HG02678 (cell line): Measurements from ENCODE around the gene CDH6.

ENCODE experiments used
- ATAC-seq: cut with Tn5 transposase; IDR thresholded peaks from one replicate; pipeline ENCODE4 v1.9.1; 2021; ENCODE audit warnings: mild to moderate bottlenecking, moderate library complexity; ENCODE audit not compliant: unreplicated experiment

CDH6 gene

DNA sequence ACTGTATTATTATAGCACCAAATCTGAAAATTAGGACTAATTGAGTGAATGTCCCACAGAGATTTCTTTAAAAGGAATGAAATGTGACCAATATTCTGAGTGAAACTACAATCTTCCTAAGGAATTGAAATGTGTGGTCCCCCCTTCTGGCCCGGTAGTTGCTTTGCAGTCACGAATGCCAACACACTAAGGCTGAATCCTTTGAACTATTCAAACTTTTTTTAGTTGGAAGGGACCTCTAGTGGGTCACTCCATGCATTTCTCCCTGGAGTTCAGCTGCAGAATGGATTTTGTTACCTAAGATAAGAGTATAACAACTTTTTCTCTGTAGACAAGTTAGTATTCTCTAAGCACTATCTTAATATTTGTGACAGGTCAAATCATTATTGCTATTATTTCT lies 2.8 kb downstream of the CDH6 start:
- ATAC-seq, result no peak

DNA sequence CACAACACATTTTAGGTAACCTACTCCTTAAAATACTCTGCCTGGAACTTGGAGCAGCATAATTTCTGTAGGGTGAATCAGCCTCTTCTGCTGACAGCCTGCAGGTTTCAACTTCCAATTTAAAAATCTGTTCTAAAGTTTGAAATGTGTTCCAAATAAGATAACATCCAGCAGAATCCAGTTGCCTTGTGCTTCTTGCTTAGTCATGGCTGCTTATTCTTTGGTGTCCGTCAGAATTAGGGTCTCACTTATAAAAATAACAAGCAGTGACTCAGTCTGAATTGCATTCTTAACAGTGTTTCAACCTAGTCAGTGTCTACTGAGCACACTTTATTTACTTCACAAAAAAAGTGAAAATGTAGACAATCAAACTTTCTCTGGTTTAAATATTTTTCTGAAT lies 3.7 kb downstream of the CDH6 start:
- no peak for ATAC-seq

DNA sequence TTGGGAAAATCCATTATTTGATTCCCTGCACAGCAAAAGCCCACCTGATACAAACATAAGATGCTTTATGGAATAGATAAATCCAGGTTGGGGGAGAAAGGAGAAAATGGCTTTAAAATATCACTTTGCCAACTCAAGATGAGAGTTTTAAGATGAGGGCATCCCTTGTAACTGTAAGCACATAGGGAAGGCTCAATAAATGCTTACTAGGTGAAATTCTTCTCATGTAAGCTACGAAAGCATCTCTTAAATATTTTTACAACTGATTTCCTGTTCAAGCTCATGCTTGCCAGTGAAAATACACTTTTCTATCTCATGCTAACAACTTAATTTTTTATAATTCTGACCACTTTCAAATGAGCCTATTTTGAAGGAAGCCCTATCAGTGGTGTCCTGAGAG lies 11.5 kb downstream of the CDH6 start:
- no peak for ATAC-seq

DNA sequence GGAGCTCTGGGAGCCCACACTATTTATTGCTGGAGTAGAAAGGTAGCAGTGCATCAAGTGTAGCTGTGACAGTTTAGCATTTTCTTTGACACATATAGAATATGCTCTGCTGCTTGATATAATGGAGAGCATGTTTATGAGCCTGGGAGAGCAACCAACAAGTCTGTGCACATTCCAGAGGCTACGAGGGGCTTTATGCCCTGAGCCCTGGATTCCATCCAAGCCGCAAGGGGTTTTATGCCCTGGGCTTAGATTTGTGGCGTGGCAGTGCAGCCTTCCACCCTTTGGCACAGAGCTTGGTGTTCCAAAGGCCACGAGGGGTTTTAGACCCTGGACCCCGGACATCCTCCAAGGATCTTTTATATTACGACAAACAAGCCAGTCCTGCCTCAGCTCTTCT lies 14.6 kb downstream of the CDH6 start:
- no peak for ATAC-seq

DNA sequence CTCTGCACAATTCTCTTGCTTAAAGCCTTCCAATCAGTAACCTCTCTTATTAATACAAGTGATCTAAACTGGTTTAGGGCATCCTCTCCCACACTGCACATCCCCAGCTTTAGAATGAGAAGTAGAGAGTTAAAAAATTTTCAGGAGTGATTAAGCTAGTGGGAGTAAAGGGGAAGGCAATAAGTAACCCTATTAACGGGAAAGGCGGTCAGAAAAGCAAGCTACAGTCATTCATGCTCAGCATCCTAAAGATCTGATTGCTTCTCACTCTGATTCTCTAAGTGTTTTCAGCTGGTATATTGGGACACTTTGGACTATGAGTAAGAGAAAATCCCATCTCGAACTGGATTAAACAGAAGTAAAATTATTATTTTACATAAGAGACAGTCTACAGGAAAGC lies 15.8 kb downstream of the CDH6 start:
- ATAC-seq, result no peak

DNA sequence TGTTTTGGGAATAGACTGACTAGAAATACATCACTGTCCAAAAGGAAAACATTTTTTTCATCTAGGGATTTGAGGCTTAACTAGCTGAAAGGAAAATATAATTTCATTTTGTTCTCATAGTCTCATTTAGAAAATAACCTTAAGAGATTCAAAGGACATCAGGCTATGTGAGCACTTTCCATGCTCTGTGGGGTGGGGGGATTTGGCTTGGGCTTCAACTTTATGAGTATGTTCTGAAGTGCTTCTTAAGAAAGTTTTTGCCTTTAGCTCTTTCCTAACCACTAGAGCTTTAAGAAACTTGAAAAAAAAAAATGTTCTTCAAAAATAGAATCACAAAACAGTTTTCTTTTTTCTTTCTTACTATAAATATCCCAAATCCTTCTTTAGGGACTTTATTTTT lies 17.6 kb downstream of the CDH6 start:
- ATAC-seq, result no peak

DNA sequence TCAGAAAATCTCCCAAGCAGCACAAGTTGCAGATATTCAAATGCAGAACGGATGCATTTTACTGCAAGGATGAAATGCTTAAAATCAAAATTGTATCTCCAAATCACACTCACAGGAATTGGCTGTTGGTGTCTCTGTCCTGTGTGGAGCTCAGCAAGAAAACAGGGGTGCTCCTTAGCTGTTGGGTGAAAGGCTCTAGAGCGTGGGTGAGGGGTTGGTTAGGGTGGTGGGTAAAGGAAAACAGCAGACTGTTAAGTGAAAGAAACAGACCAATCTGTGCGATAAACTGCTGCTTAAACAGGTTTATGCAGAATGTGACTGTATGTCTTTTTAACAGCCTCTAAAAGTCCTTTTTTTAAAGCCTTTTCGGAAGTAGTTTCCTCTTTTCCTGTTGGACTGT lies 19.8 kb downstream of the CDH6 start:
- ATAC-seq, result no peak

DNA sequence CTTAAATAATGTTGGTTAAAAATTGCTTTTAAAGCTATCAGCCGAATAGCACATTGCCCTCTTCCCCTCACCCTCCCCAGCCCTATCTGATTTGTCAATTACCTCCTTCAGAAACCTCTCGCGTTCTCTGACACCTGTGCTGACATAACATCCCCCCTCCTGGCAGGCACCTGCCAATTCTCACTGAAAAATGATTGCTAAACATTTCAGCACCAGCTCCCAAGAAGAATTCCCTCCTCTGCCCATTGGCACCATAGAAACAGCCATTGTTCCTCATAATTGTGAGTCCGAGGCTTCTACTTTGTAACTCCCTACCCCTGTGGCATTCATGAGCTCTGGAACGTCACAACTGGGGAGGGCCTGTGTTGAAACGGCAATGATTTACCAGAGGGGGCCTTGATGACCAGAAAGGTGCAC lies 20.2 kb downstream of the CDH6 start:
- ATAC-seq, result no peak

DNA sequence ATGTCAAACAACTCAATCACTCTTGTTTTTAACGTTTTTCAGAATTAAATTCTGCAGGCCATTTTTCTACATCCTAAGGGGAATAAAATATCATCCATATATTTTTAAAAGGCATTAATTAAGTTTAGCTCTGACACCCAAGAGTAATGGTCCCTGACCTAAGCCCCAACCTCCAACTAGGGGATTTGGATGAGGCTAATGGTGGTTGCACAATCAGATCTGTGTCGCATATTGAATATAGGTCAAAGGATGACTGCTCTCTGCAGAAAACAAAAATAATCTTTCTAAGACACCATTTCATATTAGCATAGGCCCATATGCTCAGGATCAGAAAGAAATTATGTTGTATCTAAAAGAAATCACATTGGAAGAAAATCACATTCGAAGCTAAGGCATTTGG lies 20.7 kb downstream of the CDH6 start:
- no peak for ATAC-seq

DNA sequence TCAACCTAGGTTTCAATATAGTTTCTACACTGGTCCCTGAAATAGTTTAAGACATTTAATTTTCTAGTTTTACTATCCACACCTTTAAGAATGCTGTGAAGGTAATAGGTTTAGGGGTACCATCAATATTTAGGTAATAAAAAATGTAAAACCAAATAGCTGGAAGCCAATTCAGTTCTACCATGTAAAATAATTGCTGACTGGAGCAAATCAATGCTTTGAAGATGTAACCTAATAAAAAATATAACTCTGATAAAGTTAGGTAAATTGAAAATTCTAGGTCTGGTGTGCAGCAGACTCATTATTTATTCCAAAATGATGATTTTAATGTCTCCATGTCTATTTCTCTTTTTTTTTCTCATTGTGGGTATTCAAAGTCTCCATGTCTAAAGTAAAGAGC lies 21.8 kb downstream of the CDH6 start:
- ATAC-seq, result no peak

DNA sequence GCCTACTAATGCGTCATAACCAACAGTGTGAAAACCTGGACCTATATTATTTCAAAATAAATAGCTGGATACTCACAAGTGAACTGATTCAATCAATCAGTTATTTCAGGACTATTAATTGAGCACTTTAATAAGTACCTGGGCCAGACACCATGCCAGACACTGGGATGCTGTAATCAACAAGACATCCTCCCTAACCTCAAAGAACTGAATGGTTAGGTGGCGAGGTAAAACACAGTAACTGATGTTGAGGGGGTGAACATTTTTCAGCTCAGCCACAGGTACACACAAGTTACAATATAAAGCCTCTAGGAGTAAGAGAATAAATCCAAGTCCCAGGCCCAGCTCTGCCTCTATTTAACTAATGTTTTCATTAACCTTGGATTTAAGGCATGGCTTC lies 24.0 kb downstream of the CDH6 start:
- ATAC-seq, result no peak

DNA sequence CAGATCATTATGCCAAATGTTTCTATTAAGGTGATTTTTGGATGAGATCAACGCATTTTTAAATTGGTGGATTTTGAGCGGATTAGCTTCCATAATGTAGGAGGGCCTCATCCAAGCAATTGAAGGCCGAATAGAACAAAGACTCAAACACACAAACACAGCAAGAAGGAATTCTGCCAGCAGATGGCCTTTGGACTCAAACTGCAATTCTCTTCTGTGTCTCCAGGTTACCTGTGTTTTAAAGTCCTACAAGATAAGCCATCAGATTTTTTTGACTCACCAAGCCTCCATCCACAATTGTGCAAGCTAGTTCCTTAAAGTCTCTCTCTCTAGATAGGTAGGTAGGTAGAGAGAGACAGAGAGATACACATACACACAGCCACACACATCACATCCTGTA lies 25.5 kb downstream of the CDH6 start:
- ATAC-seq, result no peak

DNA sequence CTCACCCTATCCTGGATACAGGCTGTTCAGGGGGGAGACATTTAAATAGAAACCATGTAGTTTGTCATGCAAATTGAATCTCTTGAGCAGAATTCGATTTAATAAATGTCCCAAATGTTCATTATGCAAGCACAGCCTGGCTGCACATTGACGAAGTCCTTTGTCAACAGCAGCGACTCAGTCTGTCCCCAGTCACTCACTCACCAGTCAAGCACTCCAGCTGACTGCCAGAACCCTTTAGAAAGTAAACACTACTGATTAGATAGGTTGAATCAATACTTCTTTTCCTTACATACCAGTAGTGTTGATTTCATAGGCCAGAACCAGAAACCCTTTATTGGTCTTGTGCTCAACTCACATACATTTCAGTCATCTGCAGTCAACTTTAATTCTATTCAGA lies 27.5 kb downstream of the CDH6 start:
- no peak for ATAC-seq

DNA sequence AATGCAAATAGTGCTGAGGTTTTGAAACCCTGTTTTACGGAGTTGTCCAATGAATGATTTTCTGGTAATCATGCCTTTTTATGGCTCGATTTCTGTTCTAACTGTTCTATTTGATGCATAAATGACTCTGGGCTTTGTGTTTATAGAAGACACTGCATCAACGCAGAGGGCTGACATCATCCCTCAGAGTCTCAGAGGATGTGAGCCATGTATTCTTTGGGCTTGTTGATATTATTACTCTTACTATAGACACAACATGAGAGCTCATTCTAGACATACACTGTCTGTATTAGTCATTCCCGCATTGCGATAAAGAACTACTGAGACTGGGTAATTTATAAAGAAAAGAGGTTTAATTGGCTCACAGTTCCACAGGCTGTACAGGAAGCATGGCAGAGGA lies 31.6 kb downstream of the CDH6 start:
- ATAC-seq, result no peak

DNA sequence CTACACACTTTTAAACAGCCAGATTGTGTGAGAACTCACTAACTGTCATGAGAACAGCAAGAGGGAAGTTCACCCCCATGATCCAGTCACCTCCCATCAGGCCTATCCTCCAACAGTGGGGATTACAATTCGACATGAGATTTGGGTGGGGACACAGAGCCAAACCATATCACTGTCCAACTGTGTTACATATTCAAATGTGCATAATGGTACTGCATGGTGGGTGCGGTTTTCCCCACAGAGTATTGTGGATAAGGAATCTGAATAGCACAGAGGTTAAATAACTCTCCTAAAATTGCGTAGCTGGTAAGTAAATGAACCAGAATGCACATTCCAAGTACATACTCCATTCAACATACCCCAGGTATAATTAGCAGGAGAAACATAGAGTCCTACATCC lies 32.1 kb downstream of the CDH6 start:
- no peak for ATAC-seq

DNA sequence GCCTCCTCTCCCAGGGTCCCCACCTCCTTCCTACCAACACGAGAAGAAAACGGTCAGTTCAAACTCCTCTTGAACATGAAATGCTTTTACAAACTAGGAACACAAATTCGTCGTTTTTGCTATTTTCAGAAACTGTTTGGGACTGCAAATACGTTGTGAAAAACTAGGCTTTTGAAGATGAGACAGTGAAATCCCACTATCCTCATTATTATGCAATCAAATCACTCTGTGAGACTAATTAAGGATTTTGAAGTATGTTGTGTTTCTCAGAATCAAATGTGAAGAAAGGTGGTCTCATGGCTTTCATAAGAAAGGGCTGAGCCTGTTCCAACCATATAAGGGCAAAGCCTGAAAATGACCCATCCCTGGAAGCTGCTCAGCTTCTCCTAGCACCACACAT lies 33.2 kb downstream of the CDH6 start:
- no peak for ATAC-seq

DNA sequence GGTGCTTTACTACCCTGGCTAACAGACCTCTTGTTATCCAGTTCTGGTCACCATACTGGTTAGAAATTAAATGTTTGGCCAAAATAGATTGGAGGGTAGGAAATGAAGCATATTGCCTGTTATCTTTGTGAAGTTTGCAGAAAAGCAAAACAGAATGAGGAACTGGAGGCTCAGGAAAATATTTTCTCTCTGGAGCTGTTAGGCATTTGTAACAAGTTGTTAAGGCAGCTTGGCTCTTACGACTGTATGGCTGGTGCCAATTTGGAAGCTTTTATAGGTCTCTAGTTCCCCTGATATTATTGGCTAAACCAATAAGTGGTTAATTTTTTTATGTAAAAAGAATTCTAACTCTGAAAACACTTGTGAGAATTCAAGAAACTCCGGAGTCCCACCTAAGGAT lies 35.8 kb downstream of the CDH6 start:
- ATAC-seq, result no peak

DNA sequence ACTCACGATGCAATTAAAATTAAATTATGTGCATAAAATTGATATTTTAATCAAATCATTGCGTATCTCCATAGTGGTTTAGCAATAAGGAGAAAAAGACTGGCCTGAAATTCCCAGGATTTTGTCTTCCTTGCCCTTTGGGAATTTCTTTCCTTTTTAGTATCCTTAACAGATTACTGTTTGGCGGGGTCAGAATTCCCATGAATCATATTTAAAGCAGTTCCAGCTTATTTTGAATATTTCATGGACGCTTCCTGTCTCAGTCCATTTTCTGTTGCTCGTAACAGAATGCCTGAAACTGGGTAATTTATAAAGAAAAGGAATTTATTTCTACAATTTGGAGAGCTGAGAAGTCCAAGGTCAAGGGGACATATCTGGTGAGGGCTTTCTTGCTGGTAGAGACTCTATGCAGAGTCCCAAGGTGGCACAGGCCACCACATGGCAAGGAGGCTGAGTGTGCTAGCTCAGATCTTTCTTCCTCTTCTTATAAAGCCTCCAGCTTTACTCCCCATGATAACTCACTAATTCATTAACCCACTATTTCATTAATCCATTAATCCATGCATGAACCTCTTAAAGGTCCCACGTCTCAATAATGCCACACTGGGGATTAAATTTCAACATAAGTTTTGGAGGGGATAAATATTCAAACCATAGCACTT lies 37.8 kb downstream of the CDH6 start:
- no peak for ATAC-seq

DNA sequence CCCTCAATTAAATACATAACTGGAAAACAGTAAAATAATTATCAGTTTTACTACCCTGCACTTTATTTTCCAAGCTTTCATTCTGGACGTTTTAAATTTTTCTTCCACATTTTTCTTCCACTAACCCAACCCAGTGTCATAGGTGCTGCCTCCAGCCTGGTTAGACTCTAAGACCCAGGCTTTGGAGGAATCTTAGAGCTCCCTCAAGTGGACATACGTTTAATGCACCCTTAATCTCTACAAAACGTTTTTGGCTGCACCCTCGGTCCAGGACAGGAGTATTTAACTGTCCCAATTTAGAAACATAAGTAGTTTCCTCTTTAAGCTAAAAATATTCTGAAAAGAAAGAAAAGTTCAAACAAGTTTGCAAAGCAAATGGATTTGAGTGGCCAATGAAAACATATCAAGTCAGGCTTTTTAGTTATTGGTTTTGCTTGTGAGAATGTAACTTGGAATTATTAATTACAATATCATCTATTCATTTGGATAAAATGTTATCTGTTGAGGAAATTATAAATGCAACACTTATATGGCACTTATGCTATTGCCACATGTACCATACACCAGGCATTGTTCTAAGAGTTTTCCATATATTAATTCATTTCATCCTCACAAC lies 38.9 kb downstream of the CDH6 start:
- ATAC-seq, result peak; percentile 85

DNA sequence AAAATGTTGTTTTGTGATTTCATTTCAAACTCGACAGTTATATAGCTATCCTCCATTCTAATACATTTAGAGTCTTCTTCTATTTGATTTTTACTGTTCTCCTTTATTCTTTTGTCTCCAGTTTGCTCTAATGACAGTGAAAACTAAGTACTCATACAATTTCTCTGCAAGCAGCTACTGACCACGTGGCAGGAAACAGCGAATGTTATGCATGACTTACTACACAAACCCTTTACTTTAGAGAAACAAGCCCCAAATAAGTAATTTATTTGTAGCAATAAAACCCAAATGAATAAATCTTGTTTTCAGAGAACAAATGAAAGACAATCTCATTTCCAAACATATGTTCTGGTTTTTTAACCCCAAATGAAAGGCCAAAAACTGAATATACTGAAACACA lies 41.9 kb downstream of the CDH6 start:
- no peak for ATAC-seq

DNA sequence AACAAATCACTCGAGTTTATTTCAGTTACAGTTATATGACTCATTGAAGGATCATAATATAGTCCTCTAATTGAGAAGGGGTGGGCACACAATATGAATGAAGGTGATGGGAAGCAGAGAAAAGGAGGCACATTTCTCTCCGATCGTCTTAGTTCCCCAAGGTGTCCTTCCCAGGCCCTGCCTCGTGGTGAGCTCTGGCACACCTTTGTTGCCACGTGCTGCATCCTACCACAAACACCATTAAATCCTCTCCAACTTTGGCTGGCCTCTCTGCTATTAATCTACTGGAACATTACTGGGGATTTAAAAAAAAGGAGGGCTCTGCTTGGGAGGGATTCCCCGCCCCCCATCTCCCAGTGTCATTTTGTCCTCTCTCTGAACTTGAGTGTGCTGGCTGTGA lies 42.9 kb downstream of the CDH6 start:
- no peak for ATAC-seq

DNA sequence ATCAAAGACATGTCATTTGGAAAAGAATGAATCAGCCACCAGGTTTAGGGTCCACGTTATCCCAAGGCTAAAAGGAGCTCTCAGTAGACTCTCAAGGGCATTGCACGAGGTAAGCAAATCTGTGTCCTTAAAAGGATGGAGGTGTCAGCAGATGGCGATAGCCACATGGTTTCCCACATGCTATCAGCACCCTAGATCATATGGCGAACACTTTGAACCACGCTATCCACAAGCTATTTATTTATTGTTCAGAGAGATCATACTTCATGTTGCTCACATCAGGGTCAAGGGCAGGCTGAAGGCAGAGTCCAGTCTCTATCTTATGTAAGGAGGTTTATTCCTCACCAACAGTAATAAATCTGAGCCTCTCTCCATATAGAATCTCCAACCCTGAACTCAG lies 43.7 kb downstream of the CDH6 start:
- ATAC-seq, result no peak

DNA sequence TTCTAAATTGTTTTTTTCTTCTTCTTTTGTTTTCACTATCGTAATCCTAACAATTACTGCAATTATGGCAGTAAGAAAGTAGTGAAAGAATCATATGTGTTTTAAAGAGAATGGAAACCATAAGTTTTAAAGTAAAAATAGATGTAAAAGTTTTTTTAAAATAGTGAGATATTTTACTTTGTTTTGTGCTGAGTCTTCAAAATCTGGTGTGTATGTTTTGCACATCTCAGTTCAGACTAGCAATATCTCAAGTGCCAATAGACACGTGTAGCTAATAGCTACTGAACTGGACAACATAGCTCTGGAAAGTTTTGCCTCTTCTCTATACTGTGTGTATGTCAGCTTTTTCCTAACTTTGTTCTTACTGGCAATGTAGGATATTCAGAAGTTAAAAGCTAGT lies 45.0 kb downstream of the CDH6 start:
- no peak for ATAC-seq
